Anterior cingulate cortex (tissue), 58 donors: ENCODE results near the gene CHMP4A.

Experiments used
- DNase-seq, 58 donors: peaks; one replicate each; lab custom pipeline; 2025; lab: John Stamatoyannopoulos, UW

CHMP4A gene, protein sequence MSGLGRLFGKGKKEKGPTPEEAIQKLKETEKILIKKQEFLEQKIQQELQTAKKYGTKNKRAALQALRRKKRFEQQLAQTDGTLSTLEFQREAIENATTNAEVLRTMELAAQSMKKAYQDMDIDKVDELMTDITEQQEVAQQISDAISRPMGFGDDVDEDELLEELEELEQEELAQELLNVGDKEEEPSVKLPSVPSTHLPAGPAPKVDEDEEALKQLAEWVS

DNA sequence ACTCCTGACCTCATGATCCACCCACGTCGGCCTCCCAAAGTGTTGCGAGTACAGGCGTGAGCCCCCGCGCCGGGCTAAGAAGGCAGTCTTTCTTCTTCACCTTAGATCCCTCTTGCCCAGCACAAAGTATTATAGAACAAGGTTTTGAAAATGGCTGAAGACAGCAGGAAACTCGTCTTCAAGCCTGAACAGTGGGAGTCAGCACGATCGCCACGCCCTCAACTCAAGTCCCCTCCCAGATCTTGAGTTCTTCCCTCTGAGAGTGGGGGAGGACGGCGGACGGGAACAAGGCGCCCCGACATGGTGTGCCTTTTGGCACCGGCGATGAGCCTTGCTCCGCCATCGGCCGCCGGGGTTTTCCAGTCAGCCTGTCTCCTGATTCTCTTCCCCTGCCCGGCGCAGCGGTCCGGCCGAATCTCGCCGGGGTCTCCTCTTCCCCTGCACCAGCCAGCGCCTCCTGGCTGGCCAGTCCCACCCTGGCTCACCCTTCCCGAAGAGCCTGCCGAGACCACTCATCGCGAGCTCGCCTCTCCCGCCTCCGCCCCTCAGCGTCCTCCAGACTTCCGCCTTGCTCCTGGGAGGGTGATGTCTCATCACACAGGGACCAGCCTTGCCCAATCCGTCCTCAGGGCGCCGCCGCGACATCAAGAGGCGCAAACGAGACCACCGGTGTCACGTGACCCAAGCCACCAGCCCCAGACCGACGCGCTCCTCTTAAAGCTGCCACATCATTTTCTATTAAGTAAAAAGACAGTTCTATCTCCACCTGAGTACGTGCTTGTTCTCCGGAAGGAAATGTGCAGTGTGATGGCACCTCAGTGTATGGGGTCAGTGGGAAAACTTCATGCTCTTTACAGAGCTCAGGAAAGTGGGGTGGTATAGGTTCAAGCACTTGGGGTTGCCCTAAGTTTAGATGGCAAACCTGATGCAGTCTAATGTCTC, at the start of gene CHMP4A:
TSS of gene CHMP4A (minus strand) at position 565 of the 942 bp plus-strand sequence. CDS start at position 516, 49 bp downstream.
- peak; percentile 69 to 98 (median 90) for DNase-seq

DNA sequence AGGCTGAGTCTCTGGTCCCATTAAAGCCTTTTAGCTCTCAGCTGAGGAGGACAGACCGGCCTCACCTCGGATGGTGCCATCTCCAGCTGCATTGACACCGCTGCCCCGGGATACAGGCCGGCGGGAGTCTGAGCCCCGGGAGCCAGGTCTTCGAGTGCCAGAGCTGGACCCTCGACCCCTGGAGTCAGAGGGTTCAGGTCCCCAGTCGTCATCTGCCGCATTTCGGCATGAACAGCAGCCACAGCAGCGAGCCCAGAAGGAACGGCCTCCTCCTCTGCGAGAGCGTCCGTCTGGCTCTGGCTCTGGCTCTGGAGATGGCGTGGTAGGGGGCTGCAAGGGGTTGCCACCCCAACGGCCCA, 48.7 kb upstream of the CHMP4A start:
- no peak for DNase-seq

DNA sequence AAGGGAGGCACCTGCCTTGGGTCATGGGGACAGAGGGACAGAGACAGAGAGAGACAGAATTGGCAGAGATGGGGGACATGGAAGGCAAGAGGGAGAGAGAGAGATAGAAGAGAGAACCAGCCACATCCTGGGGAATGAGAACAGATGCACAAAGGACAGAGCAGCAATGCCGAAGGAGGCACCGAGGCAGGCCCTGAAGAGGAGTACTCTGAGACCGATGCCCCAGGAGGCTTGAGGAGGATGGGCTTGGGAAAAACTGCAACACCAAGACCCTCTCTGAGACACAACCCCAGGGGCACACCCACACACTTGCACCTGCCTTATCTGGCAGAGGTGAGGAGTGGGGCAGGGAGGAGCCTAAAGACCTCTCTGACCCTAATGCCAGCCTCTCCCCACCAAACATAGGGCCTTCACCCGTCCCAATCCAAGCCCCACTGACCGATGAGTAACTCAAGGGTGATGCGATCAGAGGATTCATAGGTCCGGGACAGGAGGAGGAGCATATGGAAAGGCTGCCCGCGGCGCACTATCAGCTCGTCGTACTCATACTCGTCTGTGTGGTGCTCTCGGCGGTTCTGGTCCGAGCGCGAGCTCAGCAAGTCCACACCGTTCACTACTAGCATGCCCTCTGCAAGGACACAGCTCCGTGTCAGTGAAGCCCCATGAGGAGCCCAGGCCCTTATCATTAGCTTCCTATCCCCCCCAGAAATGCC, 48.1 kb upstream of the CHMP4A start:
- no peak for DNase-seq

DNA sequence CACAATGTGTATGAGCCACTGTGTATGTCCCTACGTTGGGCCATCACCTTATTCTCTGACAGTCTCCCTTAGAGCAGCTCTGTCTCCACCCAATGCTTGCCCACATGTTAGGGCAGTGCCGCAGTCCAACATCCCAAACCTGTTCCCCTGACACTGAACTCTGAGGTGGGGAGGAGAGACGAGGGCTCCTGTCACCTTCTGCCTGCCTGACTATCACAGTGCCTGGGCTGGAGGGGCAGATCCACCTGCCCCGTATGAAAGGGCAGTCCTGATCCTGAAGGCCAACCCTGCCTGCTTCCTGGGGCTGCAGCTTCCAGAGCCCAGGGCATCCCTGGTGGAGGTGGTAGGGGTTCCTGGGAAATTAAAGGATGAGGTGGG, 47.5 kb upstream of the CHMP4A start:
- DNase-seq: no peak

DNA sequence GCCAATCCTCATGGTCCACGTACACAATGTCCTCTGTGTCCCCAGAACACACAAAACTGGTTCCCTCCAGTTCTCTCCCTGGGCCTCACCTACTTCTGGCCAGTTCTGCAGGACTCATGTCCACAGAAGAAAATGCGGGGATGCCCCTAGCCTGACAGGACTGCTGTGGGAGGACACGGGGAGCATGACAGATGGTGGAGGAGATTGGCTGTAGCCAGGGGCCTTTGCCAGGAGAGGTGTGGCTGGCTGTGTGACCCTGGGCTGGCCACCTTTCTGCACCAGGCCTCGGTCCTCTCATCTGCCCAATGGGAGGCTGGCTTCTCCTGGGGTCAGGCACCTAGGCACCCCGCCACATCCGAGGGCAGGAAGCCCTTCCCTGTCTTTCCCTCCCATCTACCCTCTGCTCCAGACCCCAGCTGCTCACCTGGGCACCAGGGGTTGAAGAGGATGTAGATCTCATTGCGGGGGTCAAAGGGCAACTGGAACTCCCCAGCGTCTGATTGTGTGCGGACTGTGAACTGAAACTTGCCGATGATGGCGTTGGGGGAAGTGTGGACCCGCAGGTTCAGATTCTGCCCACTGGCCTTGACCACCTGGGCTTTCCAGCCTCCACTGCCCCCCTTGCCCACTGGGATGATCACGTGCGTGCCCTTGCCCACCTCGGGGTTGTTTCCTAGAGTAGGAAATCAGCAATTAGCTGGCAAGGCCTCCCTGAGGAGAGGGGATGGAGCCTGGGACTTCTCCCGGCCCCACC, 46.9 kb upstream of the CHMP4A start:
- DNase-seq: no peak

DNA sequence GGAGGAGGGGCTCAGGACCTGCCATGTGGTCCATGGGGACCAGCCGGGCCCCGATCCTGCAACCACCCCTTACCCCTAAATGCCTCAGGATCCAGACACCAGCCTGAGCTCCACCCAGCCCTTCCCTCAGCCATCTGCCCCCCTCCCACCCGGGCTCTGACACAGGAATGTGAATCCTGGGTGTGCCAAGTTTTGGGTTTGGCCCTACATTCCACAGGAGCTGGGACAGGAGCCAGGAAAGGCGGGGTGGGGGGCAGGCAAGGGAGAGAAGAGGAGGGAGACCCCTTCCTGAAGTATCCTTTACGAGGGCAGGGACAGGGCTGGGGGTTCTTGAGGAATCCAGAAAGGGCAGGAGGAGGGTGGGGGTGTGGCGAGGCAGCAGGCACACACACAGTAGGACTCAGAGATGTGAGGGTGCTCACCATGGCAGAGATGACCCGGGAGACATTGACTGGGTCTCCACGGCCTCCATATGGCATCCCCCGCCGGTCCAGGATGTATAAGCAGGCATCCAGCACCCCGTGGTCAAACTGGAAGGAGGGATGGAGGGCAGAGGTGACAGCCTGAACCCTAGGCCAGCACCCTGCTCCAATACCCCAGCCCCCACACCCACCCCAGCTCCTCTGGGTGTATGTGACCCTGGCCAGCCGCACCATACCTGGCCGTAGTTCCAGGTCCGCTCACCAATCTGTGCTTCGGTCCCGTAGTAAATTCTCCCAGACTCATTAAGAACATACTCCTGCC, 46.2 kb upstream of the CHMP4A start:
- DNase-seq: no peak

DNA sequence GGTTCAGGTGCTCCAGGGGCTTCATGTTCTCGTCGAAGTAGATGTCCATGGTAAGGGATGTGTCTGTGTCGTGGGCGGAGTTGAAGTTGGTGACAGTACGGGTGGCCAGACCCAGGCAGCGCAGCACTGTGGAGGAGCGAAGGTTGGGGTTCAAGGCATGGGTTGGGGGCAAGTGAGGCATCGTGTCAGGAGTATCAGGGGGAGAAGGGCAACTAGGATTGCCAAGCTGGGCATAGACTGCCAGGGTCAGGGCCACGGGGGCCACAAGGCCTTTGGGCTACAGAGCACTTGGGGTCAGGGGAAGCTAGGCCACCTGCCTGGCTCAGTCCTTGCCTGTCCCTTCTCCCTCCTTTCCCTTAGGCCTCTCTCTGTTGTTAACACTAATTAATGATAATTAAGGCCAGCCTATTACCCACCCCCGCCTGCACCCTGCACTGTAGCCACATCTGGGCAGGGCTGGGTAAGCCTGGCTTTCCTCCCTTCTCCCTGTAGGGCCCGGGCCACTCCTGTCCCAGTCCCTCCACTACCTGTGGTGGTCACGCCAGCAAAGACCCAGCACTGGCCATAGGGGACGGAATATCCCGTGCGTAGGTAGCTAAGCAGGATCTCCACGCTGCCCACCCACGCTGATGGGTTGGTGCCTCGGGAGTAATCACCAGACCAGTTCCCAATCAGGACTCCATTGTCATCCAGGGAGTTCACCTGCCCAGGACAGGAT, 45.4 kb upstream of the CHMP4A start:
- DNase-seq: no peak

DNA sequence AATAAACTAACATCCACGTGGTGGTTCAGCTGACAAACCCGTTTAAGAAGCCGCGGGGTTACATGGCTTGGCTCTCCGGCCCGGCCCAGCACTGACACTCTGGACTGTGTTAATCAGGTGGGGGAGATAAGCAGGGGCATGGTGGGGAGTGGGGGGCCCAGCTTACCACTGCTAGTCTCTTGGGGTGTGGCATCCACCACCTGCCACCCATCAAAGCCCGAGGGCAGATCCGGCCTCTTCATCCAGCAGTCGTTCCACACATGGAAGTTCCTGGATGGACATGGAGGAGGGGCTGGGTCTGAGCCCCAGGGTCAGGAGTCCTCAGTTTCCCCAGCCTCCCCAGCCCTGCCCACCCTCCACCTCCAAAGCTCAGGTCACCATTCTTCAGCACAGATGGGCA, 44.8 kb upstream of the CHMP4A start:
- no peak for DNase-seq

DNA sequence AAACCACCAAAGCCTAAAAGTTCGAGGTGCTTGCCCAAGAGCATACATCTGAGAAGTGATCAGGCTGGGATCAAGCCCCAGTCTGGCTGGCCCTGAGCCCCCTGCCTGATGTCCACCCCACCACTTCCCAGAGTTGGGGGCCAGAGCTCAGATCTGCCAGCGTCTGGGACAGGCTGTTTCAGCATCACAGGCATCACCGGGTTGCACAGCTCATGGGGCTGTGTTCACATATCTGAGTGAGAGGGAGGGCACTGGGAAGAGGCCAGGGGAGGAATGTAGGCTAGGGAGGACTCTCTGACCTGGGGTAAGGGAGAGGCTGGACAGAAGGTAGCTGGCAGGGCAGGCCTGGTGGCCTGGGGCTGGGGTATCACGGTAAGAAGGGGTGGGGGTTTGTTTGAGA, 43.7 kb upstream of the CHMP4A start:
- DNase-seq: no peak

DNA sequence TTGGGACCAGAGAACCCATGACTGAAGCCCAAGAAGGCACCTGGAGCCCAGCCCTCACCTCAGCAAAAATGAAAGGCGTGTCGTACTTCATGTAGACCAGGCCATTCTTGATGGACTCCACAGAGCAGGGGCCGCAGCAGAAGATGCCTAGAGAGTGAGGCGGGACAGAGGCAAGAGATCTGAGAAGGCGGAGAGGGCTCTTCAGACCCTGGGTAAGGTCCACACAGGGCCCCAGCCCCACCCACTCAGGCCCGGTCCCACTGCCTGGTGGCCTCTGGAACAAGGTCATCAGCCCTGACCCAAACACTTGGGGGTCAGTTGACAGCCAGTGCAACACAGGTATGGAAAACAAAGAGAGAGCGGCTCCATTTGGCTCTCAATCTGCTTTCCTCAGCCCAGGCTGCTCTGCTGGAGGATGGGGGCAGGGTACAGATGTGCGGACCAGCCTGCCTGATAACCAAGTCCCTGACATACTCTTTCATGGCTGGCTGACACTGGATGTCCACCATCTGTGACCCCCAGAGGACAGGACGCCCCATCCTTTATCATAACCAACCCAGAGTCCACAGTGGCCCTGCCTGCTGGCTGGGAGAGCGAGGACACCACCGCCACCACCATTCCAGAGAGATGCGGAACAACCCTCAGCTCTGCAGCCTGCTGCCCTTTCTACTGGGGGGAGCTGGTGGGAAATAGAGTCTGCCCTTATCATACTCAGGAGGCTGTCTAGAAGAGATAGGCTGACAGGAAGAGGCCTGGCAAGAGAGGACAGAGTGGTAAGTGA, 42.8 kb upstream of the CHMP4A start:
- no peak for DNase-seq

DNA sequence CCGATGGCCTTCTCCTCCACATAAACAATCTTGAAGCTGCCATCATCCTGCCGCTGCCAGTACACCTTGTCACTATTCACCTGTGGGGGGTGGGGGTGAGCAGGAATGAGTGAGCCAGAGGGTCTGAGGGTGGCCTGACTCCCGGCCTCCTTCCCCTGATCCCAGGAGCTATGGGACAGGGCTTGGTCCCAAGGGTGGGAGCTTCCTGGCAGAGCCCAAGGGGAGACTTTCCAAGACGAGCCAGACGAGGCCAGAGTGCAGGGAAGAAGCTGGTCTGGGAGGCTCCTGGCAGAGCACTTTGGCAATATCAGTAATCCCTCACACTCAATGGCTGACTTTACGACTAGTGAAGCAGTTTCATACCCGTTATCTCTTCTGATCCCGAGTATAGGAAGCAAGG, 42.1 kb upstream of the CHMP4A start:
- no peak for DNase-seq

DNA sequence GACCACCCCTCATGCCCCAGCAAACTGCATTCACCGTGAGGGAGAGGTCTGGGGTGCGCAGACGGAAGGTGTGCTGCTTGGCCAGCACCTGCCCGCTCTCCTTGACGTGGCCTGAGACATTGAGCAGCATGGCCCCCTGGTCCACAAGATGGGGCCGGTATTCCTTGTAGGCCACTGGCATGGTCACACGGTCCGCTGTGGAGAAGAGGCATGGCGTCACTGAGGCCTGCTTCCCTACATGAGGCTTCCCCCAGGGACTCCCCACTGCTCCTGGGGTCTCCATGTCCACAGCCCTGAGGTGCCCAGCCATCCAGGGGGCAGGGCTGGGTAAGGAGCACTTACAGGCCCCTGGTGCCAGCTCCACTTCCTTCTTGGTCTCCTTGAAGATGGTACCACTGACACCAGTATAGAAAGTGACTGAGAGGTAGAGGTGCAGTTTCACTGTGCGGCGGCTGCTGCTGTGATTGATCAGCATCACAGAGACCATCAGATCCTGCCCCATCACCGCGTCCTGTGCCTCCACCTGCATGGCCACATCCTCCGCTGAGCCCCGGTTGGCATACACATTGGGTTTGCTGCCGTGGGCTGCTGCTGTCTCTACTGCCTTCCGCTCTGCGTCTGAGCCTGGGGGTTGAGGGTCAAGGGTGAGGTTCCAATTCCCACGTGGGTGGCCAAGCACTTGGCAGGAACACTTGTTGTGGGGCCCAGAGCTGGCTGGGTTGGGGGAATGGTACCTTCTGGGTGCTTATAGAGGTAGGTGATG, 41.5 kb upstream of the CHMP4A start:
- DNase-seq: no peak

DNA sequence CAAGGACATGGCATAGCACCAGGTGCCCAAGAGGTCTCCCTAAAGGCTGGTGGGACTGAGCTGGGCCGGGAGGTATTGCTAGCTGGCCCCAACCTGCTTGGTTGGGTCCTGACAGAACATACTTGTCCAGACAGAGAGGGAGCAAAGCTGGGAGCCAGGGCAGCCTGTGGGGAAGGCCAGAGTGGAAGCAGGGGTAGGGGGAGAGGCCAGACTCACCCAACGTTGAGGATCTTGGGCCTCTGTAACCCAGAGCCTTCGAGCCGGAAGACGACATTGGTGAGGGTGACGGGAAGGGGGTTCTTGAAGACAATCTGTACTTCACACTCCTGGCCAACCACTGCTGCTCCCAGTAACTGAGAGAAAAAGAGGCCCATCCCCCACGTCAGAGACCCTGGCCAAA, 40.6 kb upstream of the CHMP4A start:
- no peak for DNase-seq

DNA sequence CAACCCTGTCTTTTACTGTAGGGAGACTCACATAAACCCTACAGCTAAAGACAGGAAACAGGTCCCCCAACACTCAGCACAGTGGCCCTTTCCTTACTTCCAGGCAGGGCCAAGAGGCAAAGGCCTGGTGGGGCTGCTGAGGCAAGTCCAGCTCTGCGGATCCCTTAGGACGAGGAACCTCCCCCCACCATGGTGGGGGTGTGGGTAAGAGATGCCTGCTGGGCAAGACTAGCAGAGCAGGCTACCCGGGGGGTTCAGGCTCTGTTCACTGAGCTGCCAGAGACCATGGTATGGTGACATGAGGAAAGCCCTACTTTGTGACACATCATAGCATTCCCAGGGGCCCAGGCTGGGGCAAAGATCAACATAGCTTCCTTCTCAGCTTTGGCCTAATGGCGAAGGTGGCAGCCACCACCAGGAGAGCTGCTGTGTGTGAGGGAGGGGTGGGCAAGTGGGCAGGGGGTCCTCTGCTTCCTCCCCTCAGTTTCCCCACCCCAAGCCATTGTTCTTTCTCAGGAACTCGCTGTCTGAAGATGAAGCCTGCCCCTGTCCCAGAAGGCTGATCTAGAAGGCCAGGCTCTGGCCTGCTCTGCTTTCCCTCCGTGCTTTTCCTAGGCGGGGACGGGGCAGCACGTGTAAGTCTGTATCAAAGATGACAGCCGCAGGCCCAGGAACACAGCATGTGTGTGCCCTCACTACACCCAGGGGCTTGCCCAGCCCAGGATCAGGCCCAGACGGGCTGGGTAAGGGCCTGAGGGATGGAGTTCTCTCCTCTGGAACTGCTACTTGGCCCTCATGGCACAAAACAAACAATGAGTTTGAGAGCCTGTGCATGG, 39.2 kb upstream of the CHMP4A start:
- DNase-seq: no peak

DNA sequence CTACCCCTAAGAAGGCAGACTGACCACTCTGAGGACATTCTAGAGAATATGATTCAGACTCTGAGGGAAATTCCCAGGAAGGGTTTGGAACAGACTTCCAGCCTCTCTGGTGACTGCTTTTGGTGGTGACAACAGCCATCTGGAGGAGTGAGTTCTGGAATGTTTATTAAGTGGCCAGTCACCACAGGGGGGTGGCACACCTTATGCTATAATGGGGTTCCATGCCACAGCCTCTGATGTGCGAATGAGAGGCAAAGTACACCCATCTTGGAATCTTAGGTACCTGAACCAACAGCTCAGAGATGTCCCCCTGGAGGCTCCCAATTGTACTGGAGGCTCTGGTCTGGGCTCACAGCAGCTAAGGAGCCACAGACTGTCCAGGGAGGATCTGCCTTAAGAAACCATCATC, 38.6 kb upstream of the CHMP4A start:
- no peak for DNase-seq

DNA sequence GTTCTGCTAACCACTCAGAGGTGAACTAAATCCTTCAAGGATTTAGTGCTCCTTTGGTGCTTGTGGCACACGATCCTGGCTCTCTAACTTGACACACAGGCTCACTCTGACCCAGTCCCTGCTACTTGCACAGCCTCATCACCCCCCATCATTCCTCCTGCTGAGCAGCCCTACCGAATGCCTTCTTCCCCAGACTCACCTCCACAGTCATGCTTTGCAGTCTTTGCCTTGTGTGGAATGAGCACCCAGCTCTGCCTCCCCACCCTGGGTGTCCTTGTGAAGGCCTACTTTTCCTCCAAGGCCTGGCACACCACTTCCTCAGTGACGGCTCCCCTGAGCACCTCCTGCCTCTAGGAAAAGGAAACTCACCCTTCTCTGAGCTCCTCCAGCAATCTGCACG, 37.1 kb upstream of the CHMP4A start:
- no peak for DNase-seq
